Hematopoietic multipotent progenitor cell treated with erythropoietin and hydrocortisone succinate and interleukin-3 and kit ligand, for 8 days (in vitro differentiated cells): ENCODE measurements around the gene SH3GLB2.
"Not testable (repeated sequence)": the region's sequence is repeated elsewhere in the genome, so short reads cannot be mapped to it uniquely, and the experiment has no call there.

Source experiments
- DNase-seq: peaks from one replicate; pipeline ENCODE4 v3.0.0-alpha.2; 2015

Gene SH3GLB2

DNA sequence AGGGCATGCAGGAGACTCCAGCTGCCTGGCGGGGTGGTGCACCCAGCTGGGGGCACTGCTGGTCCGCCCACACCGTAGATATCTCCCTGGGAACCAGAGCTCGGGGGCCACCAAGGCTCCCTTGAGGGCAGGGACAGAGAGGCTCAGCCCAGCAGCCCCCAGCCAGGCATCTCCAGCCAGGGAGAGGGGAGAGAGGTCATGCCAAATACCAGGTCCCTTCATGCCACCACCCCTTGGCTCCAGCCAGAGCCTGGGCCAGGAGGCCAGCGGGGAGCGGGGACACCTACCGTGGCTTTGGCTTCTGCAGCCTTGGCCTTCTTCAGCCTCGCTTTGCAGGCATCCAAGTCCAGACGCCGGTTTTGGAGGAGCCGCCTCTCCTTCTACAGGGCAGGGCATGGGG lies 14.0 kb downstream of the SH3GLB2 start:
- DNase-seq = no peak

GRCh38 chr9:129013674-129014073 lies 14.5 kb downstream of the SH3GLB2 start:
- DNase-seq = no peak

DNA sequence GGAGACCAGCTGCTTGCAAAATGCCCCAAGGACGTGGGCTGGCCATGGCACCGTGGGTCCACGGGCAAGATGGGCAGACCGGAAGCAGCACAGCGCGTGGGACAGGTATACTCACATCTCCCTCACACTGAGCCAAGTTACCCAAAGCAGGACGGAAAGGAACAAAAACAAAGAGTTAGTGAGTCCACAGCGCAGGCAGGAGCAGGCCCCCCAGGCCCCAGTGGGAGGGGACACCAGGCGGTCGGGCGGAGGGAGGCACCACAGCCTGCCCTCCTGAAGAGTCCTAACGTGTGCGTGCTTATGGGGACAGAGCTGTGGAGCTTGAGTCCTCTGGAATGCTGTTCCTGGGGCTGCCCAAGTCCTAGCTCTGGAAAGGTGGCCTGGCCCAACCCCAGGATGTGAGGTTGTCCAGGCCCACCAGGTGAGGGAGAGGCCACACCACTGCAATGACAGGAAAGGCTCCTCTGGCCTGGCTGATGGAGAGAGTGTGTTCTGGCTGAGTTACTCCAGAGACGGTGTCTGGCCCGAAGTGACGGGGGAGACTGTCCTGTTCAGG lies 15.2 kb downstream of the SH3GLB2 start:
- no peak for DNase-seq

DNA sequence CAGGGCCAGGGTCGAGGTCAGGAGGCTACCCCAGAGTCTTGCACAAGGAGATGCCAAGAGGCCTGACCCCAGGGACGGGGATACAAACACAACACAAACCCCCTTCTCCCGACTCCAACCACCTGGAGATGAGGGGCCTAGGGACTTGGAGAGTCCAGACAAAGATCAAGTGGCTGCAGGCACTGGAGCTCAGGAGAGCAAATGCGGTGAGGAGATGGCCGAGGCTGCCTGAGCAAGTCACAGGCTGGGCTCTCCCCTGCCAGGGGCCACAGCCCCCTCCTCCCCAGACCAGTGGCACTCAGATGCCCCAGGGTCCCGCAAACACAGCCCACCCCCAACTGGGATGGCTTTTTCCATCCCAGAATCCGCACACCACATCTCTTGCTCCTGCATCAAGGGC lies 15.8 kb downstream of the SH3GLB2 start:
- DNase-seq = no peak

- no peak for DNase-seq
These were observed 16.4 kb downstream of the SH3GLB2 start for GRCh38 chr9:129011761-129012181.

- no peak for DNase-seq
These were observed 17.0 kb downstream of the SH3GLB2 start for GRCh38 chr9:129011170-129011569.

- no peak for DNase-seq
These were observed 17.7 kb downstream of the SH3GLB2 start for GRCh38 chr9:129010267-129010975.

- DNase-seq = no peak
These were observed 18.5 kb downstream of the SH3GLB2 start for GRCh38 chr9:129009584-129010141.

DNA sequence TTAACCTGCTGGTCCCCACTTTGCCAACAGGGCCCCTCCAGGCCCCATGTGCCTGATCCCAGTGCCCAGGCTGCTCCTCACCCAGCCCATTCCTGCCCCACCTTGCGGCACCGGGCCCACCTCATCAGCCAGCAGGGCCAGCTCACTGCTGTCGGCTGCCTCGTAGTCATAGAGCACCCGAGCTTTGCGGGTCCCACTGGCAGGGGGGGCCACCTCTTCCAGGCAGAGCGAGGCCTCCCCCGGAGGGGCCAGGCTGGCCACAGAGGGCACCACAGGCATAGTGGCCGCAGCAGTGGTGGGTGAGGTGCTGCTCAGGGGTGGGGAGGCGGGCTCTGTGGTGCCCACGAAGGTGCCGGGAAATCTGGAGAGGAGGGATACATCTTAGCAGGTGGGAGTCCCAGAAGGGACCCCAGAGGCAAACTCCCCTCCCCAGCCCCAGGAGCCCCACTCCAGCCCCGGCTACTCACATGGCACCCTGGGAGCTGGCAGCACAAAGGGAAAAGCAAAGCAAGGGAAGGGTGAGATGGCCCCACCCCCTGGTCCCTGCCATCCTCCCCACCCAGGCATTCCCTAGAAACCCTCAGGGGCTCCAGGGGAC lies 19.0 kb downstream of the SH3GLB2 start:
- DNase-seq = no peak

DNA sequence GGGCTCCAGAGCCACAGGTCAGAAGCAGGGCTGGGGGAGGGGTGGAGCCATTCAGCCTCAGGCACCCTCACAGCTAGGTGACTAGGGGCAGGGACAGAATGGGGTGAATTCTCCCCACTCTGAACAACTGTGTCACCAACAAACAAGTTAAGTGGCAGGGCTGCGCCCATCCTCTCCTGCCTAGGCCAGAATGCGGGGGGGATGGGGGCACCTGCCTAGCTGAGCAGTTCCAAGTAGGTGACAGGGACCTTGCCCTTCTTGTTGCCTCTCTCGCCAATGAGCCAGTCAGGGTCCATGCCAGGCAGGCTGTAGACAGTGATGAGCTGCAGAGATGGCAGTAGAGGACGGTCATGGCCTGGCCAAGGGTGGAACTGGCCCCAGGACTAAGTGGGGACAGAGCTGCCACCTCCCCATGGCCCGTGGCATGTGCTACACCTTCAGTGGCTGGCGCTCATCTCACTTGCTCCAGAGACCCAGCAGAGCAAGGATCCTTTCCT lies 19.6 kb downstream of the SH3GLB2 start:
- no peak for DNase-seq

DNA sequence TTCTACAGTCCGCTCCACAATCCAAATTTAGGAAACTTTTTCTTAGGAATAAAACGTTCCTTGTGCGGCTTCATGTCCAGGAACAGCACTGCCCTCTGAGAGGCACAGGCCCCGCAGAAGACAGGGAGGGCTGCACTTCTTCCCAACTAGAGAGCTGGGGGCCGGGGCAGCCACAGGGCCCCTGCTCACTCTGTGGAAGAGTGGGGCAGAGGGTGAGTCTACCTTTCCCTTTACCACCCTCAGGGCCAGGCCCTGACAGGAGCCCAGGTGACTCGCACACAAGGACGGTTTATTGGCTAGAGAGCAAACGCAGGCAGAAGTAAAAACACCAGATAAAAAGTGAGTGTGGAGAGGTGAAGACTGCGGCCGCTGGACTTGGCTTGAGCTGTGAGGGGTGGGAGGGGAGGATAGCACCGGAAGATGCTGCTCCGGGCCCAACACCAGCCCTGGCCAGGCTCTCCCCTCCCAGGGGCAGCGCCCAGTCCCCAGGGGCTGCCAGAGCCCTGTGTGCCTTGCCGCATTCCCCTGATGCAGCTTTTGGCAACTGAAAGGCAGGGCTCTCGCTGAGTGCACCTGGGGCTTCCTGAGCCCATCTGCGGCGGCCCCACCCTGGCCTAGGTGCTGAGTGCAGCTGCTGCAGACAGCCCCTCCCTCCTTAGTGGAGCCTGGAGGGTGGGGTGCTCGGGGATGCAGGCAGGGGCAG lies 20.2 kb downstream of the SH3GLB2 start:
- DNase-seq = no peak

DNA sequence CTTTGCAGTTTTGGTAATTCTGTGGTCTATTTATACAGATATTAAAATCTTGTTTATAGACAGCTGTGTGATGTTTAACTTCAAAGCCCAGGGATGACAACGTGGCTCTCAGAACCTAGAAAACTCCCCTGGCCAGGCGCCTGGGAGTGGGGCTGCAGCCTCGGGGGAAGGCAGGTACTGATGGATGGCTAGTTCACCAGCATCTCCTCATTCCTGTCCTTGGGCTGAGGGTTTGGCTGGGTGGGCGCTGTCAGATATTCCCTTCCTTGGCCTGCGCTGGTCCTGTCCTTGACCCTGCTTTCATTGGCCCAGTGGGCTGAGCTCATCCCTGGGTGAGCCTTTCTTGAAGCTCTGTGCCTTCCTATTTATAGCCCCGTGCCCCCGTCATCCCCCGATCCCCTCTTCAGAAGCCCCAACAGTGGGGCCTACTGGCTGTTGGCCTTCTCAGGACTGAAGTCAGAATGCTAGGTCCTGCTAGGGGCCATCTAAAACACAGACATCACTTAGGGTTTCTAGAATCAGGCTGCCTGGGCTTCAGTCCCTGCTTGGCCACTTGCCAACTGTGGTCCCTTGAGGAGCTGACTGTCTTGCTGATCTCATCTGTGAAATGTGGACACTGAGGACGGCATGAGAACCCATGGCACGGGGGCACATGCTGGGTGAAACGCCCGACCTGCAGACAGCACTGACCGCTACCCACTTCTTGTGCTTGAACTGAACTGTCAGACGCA lies 20.9 kb downstream of the SH3GLB2 start:
- DNase-seq = no peak

DNA sequence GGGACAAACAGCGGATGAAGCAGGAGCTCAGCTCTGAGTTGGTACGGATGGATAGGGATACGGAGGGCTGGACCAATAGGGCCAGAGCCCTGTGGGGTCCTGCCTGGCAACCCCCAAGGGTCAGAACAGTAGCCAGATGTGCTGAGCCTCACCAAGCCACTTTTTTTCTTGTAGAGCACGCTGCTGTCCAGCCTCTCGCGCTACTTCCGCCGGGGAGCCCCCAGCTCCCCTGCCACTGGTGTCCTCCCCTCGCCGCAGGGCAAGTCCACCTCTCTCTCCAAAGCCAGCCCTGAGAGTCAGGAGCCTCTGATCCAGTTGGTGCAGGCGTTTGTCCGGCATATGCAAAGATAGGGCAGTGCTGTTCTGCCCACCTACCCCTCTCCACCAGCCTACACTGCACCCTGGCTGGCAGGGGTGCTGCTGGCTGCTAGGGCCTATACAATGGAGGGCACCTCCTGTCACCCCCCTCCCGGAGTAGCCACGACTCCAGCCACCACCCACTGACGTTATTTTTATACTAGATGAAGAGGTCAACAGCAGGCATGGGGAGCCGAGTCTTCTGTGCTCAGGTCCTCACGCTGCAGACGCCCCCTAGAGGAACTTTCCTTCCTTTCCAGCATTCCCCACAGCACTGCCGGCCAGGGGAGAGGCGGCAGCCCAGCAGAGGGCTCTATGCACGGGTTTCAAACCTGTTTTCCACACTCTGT lies 21.6 kb downstream of the SH3GLB2 start:
- peak; percentile 79 for DNase-seq

- DNase-seq = no peak
These were observed 22.7 kb downstream of the SH3GLB2 start for GRCh38 chr9:129005336-129005997.

- not testable (repeated sequence) for DNase-seq
These were observed 24.0 kb downstream of the SH3GLB2 start for GRCh38 chr9:129004173-129004572.

DNA sequence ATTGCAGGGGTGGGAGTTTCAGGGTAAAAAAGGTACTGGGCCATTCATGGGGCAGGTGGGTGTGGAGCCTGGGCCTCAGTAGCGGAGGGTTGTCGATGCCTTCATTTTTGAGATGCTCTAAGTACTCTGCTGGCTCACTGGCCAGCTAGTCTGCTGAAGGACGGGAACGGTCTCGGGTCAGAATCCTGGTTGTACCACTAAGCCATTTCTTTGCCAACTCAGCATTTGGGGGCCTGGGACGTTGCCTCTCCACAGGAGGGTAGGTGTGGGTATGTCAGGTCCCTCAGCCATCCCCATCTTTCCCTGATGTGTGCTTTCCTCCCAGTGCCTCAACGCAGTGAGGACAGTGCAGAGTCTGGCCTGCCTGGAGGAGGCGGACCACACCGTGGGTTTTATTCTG lies 25.1 kb downstream of the SH3GLB2 start:
- DNase-seq = no peak

DNA sequence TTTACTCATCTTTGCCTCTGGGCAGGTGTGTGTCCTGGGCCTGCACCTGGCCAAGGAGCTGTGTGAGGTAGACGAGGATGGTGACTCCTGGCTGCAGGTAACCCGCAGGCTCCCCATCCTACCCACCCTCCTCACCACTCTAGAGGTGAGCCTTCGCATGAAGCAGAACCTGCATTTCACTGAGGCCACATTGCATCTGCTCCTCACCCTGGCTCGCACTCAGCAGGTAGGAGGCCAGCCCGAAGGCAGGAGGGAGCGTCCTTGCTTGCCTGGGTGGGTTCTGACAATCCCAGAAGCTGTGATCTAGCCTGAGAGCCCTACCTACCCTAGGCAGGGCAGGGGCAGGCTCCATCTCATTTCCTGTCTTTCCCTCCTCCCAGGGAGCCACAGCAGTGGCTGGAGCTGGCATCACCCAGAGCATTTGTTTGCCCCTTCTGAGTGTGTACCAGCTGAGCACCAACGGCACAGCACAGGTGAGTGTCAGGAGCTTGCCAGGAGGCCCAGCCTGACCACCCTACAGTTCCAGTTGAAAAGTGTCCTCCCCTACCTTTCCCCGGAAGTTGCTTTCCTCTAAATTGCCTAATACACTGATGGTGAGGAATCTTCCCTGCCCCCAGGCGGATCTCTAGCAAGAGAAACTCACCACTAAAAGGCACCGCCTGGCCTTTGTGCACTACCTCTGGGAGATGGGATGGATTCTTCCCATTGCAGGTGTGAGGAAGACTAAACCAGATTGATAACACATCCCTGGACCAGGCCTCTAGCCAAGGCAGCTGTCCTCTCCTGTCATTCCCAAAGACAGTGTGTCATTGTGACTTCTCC lies 26.4 kb downstream of the SH3GLB2 start:
- no peak for DNase-seq

GRCh38 chr9:128999581-129000206 lies 28.4 kb downstream of the SH3GLB2 start:
- DNase-seq = no peak

- no peak for DNase-seq
These were observed 29.7 kb downstream of the SH3GLB2 start for GRCh38 chr9:128998462-128998861.

GRCh38 chr9:128995791-128996190 lies 32.3 kb downstream of the SH3GLB2 start:
- DNase-seq = no peak
